Superior temporal gyrus (tissue), 1 donor: ENCODE measurements around the gene SCGN.
A peak's percentile ranks its signal among the peaks of the same experiment; 100 is the strongest.

Experiments
- DNase-seq: peaks from one replicate; pipeline ENCODE4 v3.0.0-alpha.2; 2016; ENCODE audit errors: extremely low spot score

The SCGN gene, protein sequence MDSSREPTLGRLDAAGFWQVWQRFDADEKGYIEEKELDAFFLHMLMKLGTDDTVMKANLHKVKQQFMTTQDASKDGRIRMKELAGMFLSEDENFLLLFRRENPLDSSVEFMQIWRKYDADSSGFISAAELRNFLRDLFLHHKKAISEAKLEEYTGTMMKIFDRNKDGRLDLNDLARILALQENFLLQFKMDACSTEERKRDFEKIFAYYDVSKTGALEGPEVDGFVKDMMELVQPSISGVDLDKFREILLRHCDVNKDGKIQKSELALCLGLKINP

DNA sequence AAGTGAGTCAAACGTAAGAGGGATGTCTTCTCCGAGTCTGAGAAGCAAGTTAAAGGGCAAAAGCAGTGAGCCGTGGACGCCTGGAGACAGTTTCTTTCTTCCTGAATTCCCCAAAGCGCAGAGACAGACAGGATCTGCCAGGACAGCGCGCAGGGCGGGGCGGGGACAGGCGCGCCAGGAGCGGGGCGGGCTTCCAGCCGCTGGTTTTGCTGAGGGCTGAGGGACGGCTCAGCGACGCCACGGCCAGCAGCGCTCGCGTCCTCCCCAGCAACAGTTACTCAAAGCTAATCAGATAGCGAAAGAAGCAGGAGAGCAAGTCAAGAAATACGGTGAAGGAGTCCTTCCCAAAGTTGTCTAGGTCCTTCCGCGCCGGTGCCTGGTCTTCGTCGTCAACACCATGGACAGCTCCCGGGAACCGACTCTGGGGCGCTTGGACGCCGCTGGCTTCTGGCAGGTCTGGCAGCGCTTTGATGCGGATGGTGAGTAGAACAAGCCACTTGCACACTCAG is at the start of gene SCGN:
Gene SCGN, plus strand, starts transcription at position 209 of the 509 bp plus-strand sequence. Its CDS starts 189 bp downstream, at position 398.
- DNase-seq = no peak

DNA sequence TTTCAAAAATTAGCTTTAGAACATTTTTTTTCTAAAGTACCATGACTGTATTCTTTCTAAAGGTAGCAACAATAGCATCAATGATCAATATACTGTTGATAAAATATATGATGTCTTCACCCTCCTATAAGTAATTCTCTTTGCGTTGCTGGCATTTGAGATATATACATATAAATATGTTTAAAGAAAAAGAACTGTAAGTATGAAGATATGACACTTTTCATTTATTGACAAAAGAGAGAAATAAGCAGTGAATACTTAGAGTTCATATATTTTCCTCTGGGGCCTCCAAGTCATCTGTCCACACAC is 49.4 kb upstream of the SCGN start:
- DNase-seq = no peak

DNA sequence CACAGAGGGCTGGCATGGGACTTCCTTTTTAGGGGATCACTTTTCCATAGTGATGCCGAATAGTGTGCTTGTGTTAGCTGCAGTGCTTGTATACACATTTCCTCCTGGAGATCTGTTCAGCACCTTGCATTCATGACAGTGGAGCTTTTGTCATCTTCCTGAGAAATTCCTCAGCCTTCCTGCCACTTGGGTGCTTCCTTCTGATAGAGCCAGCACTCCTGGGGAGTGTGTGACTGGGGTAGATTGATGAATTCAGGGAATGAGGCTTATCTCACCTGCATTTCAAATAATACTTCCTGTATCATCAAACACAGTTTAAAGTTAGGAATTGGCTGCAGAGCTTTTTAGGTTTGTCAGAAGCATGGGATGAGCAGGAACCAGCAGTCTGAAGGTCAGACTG is 48.8 kb upstream of the SCGN start:
- no peak for DNase-seq

DNA sequence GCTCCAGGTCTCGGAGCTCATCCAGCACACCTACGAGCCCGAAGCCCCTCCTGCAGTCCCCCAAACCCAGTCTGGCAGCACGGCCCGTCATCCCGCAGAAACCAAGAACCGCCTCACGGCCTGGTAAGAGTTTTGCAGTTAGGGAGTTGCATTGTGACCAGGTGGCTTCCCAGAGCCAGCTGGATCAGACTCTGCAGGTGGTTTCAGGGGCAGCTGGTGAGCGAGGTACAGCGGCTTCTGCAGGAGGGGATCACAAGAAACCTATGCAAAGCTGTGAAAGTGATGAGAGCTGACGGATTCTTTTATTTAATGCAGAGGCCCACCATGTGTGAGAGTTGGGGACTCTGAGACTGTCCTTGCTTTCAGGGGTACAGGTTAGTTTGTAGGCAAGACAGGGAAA is 45.9 kb upstream of the SCGN start:
- DNase-seq = no peak

DNA sequence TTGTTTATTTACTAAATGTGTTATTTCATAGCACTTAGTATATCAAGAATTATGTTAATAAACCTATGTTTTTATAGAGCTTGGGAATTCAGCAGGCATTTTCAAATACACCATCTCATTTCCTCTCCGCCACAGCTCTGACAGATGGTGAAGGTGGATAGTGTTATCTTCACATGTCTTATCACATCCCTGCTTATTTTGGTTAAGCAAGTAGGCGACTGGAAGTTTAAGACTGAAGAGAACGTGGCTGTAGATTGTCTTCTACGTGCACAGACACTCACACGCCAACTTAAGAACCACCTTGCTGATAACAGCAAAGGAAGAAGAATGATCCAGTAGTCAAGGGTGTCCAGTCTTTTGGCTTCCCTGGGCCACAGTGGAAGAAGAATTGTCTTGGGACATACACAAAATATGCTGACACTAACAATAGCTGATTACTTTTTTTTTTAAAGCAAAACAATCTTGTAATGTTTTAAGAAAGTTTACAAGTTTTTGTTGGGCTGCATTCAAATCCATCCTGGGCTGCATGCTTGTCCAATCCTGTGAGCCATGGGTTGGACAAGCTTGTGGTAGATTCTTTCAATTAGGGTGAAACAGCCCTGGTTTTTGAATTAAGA is 43.3 kb upstream of the SCGN start:
- DNase-seq = peak; percentile 28

DNA sequence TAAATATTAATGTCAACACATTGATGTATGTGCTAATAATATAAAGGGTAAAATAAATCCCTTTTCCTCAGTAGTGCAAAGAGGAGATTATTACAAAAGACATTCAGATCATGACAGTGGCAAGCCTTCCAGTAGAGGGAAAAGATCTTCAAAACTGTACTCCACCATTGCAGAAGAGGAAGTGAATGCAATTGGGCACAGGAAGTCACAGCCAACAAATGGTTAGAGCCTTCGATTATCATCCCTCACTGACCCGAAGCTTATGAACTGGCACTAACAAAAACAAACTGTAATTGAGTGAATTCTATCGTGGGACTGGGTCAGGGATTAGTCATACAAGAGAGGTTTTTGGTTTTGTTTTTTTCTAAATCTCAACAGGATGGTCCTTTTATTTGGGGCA is 39.3 kb upstream of the SCGN start:
- DNase-seq = no peak

DNA sequence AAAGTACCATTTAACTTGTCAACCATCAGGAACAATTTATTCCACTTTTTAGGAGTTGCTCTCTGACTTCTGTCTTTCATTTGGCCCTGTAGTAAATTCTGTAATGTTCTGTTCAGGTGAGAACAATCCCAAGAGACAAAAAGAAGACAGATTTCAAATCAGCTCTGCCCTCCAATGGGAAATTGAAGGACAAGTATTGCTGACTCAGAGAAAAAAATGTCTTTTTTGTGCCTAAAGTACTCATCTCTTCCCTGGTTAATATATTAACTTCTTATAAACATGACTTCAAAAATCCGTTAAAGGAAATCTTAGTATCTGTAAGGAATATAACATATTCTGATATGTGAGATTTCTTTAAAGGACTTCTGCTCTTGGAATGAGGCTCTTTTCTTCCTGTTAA is 38.6 kb upstream of the SCGN start:
- no peak for DNase-seq

DNA sequence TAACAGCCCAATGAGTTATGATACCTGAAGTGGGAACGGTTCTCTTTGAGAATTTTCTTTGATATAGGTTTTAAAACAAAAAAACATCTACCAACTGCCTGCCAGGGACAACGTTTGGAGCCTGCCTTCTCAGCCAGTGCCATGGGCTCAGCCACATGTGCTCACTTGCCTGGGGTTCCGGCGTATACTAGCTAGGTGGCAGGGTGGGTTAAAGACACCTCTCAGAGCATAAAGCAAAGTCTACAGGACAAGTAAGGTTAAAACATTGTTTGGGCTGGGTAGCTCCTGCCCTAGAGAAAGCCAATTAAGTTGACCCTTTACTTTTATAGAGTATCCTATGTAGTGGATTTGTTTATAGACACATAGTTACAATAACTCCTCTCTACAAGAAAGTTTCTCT is 38.0 kb upstream of the SCGN start:
- DNase-seq = no peak

DNA sequence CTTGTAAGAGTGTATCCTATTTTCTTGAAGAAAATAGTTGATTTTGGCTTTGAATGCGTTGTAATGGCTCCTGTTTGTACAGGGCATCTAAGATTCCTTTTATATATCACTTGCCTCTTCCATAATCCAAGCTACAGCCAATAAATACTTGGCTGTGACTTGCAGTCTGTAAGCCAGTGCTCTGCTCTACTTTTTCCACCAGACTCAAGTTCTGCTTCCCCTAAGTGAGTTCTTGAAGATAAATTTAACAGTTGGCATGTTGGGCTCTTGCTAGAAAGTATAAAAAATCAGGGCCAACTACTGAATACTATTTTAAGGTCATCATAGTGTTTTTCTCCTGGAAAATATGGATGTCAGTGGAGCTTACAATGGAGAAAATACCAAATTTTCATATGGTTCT is 36.5 kb upstream of the SCGN start:
- DNase-seq = peak; percentile 32

DNA sequence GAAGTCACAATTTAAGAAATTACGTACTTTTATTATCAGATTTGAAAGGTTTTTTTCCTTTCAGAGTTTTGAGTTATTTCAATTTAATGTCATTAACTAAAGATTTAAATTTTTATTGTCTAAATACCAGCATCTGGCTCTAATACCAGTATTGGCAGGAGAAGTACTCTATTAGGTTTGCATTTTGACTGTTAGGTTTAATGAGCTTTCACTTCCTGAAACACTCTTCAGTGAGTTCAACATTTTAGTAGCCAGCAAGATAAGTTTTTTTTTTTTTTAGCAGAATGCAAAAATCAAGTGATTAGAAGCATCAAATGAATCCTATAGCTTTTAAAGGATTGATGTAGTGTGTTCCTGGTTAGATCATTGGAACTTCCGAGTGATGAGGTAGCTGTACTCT is 34.0 kb upstream of the SCGN start:
- DNase-seq = no peak

DNA sequence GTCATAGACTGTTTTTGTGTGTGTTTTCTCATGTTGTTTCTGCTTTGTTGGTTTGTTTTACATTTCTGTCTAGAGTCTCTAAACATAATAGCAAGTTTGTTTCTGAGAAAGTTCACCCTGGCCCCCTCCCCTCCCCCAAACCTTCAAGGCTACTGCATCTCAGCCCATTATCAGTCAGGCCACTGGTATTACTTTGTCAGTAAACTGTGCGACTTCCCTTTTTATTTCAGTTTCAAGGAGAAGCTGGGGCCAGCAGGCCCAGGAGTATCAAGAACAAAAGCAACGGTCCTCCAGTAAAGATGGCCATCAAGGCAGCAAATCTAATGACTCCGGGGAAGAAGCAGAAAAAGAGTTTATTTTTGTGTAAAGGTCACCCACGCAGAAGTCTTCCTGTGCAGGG is 32.8 kb upstream of the SCGN start:
- no peak for DNase-seq

DNA sequence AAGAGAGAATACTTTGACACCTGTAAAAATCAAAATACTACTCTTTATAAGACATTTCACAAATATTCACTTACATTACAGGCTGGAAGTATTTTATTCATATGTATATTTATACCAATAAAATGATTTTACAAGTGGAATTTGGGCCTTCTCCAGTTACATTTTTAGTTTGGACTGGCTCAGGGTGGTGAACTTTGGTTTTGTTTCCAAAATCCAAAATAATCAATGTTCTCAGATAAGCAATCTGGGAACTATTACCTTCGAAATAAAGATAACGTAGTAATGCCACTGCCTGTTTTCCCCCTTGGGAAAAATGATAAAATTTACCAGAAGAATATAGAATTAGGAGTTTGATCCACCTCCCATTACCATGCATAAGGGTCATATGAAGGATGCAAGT is 31.6 kb upstream of the SCGN start:
- no peak for DNase-seq

DNA sequence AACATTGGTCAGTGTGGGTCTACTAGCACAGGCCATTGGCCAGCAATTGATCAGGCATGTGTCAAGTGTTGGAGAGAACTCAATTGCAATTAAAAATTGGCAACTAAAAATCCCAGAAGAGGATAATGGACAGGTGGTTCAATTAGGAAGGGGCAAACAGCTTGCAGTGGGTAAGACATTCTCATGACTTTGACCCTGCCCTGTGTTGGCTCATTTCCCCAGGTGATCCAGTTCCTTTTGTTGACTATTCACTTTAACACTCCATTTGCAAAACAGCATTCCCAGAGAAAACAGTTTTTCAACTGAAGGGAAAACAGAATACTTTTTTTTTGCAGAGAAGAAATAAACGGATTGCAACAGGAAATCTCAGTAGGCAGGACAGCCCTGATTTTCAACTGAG is 28.9 kb upstream of the SCGN start:
- DNase-seq = no peak

DNA sequence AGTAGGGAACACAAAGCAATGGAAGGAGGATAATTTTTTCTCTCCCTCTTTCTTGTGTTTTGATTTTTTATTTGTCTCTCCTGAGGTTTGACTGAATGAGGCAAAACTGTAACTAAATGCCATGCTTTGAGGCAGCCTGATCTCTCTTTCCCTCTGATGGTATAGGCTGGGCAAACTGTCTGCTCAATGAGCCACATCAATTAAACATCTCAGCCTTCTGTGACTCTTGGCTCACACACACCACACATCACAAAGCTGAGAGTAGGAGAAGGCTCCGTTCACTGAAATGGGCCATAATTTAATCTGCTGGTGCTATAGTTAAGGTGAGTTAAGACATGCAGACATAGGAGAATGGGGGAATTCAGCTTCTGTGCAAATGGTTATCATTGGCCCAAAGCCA is 28.1 kb upstream of the SCGN start:
- DNase-seq = no peak

DNA sequence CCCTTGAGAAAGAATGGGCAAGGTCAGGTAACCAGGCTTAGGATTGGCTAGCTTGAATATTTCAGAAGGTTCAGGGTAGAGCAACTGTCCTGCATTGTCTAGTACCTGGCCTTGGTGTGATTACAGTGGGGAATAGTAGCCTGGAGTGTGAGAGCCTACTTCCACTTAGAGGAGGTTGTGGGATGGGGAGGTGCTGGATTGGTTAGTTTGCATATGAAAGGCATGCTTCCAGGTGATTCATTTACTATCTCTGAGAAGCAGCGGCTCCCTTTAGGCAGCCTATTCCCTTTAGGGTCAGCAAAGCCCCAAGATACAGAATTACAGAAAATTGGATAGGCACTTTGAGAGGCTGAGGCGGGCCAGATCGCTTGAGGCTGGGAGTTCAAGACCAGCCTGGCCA is 25.0 kb upstream of the SCGN start:
- no peak for DNase-seq

DNA sequence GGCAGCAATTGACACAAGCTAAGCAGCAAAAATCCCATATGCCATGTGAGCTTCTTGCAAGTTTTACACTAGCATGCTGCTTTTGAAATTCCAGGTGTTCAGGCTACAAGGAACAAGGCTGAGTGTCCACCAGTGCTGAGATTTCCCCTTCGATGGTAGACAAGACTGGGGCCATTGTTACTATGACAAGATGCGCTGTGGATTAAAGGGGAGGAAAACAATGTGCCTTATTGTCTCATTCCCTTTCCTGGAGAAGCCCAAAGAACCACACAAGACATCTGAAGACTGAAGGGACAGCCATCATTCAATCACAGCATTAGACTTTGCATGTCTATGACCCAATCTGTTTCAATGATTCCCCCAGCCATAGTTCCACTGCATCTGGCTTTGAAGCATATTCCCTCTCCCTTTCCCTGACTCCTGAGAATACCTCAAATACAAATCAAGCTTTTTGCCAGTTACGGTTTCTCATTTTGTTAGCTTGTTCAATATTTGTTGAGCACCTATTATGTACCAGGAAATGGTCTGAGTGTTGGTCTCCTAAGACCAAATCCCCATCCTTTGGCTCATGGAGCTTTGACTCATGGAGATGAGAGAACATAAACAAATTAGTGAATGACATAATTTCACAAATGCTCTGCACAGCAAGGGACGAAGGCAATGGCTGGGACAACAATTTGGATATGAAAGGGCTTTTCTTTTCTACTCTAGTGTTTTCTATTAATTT is 23.4 kb upstream of the SCGN start:
- DNase-seq = no peak

DNA sequence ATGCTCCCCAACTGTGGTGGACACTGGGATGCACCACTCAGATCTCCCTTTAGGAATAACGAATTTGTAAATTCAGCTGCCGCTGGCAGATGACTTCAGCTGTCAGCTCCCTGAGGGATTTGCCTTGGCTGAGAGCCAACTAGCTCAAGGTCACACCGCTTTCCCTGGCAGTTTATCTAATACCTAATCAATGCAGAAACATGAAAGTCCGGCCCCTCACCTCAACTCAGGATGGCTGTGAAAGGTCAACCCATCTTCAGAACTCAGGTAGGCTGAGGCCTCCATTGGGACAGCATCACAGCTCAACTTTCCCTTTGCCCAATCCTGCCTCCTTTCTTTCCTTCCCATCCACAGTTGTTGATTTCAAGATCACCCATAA is 22.8 kb upstream of the SCGN start:
- DNase-seq = no peak

DNA sequence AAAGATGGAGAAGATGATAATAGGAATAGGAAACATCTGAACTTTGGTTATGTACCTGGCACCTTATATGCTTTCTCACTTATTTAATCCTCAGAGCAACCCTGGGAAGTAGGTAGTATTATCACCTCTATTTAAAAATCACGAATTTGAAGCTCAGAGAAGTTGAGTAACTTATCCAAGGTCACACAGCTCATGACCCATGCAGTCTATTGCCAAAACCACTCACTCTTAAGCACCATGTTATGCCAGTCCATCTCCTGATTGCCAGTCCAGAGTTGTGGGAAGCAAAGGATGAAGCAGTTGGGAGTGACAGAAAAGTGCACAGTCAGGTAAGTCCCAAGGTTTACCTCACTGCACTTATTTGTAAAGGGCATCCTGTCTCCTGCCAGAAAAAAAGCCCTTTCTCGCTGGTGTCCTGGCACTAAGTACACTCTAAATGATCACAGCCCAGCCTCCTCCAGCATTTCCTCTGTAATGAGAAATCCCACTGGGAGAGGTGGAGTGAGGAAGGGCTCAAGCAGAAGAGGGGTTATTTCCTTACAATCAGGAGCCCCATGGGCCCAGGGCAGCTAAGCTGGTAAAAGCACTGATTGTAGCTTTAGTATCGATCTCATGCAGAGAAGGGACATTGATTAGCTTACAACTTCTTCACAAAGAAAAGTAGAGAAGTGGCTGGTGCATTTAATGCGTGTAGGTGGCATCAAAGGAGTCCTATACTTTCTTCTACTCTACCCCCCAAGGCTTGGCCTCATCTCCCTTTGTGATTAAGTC is 21.3 kb upstream of the SCGN start:
- no peak for DNase-seq

DNA sequence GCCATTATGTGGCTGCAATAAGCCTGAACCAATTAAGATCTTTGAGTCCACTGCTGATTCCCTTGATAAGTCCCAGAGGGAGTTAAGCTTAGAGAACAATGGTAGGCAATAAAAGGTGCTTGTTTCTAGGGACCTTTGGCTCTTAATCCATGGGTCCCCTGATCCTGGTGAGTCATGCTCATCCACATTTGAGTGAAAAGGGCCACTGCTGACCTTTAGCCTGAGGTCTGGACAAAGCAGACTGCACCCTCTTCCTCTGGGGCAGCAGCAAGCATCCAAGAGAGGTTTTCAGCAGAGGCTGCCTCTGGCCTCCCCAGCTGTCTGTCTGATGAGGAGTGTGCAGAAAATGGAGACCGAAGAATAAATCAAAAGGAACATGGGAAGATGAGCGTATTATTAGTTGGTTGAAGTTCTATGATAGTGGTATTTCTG is 16.1 kb upstream of the SCGN start:
- no peak for DNase-seq

DNA sequence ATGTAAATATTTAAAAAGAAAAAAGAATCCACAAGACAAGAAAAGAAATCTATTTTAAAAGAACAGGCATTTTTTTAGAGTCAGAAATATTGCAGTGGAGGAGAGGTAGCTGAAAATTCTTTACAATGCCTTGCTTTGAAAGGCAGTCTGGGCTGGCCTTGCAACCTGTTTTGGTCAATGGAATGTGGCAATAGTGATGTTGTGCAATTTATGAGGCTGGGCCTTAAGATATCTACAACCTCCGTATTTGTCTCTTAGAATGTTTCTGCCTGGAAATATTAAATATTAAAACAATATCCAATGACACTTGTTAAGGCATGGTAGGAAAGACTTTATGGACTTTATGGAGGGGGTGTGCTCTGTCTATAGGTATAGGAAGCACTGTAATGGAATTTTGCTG is 14.8 kb upstream of the SCGN start:
- DNase-seq = no peak

DNA sequence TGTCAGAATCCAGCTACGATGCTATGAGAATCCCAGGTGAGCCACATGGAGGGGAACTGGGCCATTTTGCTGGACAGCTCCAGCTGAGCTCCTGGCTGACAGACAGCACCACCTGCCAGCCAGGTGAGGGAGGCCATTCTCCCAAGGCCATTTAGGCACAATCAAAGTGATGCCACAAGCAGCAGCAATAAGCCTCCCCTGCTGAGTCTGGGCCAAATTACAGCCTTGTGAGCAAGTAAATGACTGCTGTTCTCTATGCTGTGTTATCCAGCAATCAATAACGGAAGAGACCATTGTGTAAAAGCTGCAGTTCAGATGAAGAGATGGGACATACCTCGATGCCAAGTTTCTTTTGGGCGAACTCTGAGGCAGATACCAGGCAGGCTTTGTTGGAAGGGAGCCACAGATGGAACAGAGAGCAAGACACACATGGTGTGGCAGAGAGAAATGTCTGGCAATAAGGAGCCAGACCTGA is 14.0 kb upstream of the SCGN start:
- no peak for DNase-seq

DNA sequence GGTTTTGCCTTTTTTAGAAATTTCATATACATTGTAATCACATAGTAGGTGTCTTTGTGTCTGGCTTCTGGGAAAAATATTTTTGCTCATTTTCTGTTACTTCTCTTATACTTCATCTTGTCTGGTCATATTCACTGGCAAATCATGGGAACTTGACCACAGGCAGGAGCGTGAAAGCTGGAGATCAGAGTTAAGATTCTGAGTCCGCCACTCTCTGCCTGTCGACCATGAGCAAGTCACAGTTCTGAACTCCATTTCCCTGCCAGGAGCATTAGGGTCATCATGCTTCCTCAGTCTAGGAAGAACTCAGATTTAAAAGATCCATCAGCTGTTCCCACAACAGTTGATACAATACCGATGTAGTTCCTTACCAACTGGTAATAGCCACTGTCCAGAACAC is 12.4 kb upstream of the SCGN start:
- no peak for DNase-seq
